Liver (tissue), 3 donors: ENCODE measurements around the gene MYO9B.

Experiments
- GABPA ChIP-seq, 2 donors: IDR thresholded peaks in 1 of 2; conservative IDR thresholded peaks in 1 of 2; 2 replicates each; pipeline ENCODE4 v1.6.1; 2016; ENCODE audit warnings: antibody characterized with exemption in 2 of 2, mild to moderate bottlenecking in 1 of 2, moderate library complexity in 1 of 2
- JUND ChIP-seq, 2 donors: IDR thresholded peaks; 2 replicates each; pipeline ENCODE4 v1.6.1; 2016; ENCODE audit warnings: antibody characterized with exemption in 2 of 2
- RAD21 ChIP-seq, 2 donors: IDR thresholded peaks; 2 replicates each; pipeline ENCODE4 v1.6.1; 2016; ENCODE audit warnings: antibody characterized with exemption in 2 of 2, mild to moderate bottlenecking in 2 of 2
- TAF1 ChIP-seq: conservative IDR thresholded peaks from 2 replicates; pipeline ENCODE4 v1.6.1; 2016; ENCODE audit warnings: antibody characterized with exemption, mild to moderate bottlenecking
- TF ChIP-seq, protein P1 (sequence below): fragments of 150-350 bp; IDR thresholded peaks from 2 replicates; pipeline ENCODE4 v1.5.1; 2017; ENCODE audit warnings: improper control_type of control experiment, low read depth, low read length; ENCODE audit not compliant: missing input control
- TF ChIP-seq, protein P2 (sequence below): IDR thresholded peaks from 2 replicates; pipeline ENCODE4 v1.6.1; 2016; ENCODE audit warnings: antibody characterized with exemption
- TF ChIP-seq, protein P3 (sequence below): IDR thresholded peaks from 2 replicates; pipeline ENCODE4 v1.6.1; 2016; ENCODE audit warnings: antibody characterized with exemption
- TF ChIP-seq, protein P4 (sequence below): IDR thresholded peaks from 2 replicates; pipeline ENCODE4 v1.6.1; 2016; ENCODE audit warnings: antibody characterized with exemption
- TF ChIP-seq, protein P5 (sequence below): IDR thresholded peaks from 2 replicates; pipeline ENCODE4 v1.6.1; 2016; ENCODE audit warnings: antibody characterized with exemption, mild to moderate bottlenecking
- donor health status: healthy.
- donor health status: healthy.

DNA sequence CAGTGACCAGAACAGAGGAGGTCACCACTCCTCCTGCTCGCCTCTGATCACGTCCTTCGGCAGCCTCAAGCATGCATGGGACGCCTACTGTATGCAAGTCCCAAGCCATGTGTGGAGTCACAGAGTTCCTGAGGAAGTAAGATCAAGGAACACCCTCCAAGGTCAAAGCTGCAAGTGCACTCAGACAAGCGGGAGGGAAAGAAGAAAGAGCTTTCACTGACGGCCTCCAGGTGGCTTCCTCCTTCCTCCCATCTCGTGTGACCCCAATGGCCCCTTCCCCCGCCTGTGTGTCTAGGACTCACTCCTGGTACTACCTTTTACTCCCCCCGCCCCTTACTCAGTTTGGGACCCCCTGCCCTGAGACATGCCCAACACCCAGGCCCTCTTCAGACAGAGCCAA is 6.4 kb upstream of the MYO9B start:
- TF ChIP-seq, protein P1, sequence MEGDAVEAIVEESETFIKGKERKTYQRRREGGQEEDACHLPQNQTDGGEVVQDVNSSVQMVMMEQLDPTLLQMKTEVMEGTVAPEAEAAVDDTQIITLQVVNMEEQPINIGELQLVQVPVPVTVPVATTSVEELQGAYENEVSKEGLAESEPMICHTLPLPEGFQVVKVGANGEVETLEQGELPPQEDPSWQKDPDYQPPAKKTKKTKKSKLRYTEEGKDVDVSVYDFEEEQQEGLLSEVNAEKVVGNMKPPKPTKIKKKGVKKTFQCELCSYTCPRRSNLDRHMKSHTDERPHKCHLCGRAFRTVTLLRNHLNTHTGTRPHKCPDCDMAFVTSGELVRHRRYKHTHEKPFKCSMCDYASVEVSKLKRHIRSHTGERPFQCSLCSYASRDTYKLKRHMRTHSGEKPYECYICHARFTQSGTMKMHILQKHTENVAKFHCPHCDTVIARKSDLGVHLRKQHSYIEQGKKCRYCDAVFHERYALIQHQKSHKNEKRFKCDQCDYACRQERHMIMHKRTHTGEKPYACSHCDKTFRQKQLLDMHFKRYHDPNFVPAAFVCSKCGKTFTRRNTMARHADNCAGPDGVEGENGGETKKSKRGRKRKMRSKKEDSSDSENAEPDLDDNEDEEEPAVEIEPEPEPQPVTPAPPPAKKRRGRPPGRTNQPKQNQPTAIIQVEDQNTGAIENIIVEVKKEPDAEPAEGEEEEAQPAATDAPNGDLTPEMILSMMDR: no peak
- TF ChIP-seq RAD21 (IDR thresholded peaks at IDR 0.05): no peak
- TF ChIP-seq, protein P2, sequence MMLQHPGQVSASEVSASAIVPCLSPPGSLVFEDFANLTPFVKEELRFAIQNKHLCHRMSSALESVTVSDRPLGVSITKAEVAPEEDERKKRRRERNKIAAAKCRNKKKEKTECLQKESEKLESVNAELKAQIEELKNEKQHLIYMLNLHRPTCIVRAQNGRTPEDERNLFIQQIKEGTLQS: no peak
- TF ChIP-seq, protein P3, sequence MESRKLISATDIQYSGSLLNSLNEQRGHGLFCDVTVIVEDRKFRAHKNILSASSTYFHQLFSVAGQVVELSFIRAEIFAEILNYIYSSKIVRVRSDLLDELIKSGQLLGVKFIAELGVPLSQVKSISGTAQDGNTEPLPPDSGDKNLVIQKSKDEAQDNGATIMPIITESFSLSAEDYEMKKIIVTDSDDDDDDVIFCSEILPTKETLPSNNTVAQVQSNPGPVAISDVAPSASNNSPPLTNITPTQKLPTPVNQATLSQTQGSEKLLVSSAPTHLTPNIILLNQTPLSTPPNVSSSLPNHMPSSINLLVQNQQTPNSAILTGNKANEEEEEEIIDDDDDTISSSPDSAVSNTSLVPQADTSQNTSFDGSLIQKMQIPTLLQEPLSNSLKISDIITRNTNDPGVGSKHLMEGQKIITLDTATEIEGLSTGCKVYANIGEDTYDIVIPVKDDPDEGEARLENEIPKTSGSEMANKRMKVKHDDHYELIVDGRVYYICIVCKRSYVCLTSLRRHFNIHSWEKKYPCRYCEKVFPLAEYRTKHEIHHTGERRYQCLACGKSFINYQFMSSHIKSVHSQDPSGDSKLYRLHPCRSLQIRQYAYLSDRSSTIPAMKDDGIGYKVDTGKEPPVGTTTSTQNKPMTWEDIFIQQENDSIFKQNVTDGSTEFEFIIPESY: no peak
- no peak for TF ChIP-seq JUND (IDR thresholded peaks at IDR 0.05)
- TF ChIP-seq TAF1: no peak
- TF ChIP-seq, protein P4, sequence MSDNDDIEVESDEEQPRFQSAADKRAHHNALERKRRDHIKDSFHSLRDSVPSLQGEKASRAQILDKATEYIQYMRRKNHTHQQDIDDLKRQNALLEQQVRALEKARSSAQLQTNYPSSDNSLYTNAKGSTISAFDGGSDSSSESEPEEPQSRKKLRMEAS: no peak
- TF ChIP-seq GABPA (IDR thresholded peaks at IDR 0.05 in 1 of 2, conservative IDR thresholded peaks at IDR 0.05 in 1 of 2): no peak
- TF ChIP-seq, protein P5, sequence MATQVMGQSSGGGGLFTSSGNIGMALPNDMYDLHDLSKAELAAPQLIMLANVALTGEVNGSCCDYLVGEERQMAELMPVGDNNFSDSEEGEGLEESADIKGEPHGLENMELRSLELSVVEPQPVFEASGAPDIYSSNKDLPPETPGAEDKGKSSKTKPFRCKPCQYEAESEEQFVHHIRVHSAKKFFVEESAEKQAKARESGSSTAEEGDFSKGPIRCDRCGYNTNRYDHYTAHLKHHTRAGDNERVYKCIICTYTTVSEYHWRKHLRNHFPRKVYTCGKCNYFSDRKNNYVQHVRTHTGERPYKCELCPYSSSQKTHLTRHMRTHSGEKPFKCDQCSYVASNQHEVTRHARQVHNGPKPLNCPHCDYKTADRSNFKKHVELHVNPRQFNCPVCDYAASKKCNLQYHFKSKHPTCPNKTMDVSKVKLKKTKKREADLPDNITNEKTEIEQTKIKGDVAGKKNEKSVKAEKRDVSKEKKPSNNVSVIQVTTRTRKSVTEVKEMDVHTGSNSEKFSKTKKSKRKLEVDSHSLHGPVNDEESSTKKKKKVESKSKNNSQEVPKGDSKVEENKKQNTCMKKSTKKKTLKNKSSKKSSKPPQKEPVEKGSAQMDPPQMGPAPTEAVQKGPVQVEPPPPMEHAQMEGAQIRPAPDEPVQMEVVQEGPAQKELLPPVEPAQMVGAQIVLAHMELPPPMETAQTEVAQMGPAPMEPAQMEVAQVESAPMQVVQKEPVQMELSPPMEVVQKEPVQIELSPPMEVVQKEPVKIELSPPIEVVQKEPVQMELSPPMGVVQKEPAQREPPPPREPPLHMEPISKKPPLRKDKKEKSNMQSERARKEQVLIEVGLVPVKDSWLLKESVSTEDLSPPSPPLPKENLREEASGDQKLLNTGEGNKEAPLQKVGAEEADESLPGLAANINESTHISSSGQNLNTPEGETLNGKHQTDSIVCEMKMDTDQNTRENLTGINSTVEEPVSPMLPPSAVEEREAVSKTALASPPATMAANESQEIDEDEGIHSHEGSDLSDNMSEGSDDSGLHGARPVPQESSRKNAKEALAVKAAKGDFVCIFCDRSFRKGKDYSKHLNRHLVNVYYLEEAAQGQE: no peak
